GM06990 (cell line): ENCODE measurements around the gene PTPRN.

Source experiments
- DNase-seq: peaks from one replicate; pipeline ENCODE4 v3.0.0-alpha.2; 2011; ENCODE audit not compliant: insufficient read length; ENCODE audit errors: extremely low read depth
- H3K27me3 ChIP-seq: replicated peaks from 2 replicates; pipeline ENCODE4 v1.6.0; 2011; ENCODE audit warnings: low read length; ENCODE audit not compliant: control insufficient read depth, insufficient read depth
- H3K36me3 ChIP-seq: 2 replicates; pipeline ENCODE4 v1.5.1; 2011; ENCODE audit warnings: low read length; ENCODE audit not compliant: control insufficient read depth, insufficient read depth
- H3K4me3 ChIP-seq: replicated peaks from 2 replicates; pipeline ENCODE4 v1.5.1; 2011; ENCODE audit warnings: low read depth, mild to moderate bottlenecking, control low read depth, low read length
- TF ChIP-seq, protein P1 (sequence below): IDR thresholded peaks from 2 replicates; pipeline ENCODE4 v1.5.1; 2011; ENCODE audit warnings: low read length, control low read depth, mild to moderate bottlenecking, inconsistent platforms; ENCODE audit not compliant: insufficient read depth, poor library complexity, severe bottlenecking

PTPRN gene

DNA sequence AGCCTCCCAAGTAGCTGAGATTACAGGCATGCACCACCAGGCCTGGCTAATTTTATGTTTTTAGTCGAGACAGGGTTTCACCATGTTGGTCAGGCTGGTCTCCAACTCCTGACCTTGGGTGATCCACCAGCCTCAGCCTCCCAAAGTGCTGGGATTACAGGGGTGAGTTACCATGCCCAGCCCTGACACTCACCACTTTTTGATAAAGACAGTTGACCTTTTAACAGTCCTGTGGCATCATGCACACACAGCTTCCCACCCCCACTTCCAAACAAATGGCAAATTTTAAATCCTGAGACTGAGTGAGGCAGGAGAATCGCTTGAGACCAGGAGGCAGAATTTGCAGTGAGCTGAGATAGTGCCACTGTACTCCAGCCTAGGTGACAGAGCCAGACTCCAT is 36.2 kb downstream of the PTPRN start:
- Histone ChIP-seq H3K36me3 (no peaks in the 10 kb centered on the region), H3K27me3 (no peaks in the 10 kb centered on the region), H3K4me3 (no peak overlapping the region)
- no peak for DNase-seq
- TF ChIP-seq, protein P1, sequence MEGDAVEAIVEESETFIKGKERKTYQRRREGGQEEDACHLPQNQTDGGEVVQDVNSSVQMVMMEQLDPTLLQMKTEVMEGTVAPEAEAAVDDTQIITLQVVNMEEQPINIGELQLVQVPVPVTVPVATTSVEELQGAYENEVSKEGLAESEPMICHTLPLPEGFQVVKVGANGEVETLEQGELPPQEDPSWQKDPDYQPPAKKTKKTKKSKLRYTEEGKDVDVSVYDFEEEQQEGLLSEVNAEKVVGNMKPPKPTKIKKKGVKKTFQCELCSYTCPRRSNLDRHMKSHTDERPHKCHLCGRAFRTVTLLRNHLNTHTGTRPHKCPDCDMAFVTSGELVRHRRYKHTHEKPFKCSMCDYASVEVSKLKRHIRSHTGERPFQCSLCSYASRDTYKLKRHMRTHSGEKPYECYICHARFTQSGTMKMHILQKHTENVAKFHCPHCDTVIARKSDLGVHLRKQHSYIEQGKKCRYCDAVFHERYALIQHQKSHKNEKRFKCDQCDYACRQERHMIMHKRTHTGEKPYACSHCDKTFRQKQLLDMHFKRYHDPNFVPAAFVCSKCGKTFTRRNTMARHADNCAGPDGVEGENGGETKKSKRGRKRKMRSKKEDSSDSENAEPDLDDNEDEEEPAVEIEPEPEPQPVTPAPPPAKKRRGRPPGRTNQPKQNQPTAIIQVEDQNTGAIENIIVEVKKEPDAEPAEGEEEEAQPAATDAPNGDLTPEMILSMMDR: no peak

DNA sequence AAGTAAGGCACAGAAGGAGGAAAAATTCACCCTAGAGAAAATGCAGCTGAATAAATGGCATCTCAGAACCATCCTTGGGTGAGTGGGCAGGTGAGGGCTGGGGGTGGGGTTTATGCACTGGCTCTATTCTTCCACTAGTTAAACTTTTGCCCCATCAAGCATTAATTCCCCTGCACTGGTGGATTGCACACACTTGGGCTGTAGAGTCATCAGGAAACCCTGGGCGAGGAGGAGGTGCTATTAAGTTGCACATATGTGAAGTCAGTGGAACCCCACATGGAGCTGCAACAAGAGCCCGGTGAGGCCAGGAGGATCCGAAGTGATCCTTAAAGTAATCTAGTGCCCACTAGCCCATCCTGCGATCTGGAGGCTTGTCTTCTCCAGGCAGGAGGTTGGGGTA is 36.8 kb downstream of the PTPRN start:
- TF ChIP-seq, protein P1: no peak
- Histone ChIP-seq H3K4me3 (no peak overlapping the region), H3K27me3 (no peaks in the 10 kb centered on the region), H3K36me3 (no peaks in the 10 kb centered on the region)
- DNase-seq: no peak

DNA sequence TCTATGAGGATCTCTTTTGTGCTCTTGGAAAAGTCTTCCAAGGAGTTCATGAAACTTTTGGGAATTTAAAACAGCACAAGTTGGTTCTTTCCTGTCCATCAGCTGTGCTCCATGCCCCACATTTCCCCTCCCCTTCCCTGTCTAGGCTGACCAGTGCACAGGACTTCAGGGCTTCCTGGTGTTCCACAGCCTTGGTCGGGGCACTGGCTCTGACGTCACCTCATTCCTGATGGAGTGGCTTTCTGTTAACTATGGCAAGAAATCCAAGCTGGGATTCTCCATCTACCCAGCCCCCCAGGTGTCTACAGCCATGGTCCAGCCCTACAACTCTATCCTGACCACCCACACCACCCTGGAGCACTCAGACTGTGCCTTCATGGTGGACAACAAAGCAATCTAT is 38.2 kb downstream of the PTPRN start:
- DNase-seq: no peak
- H3K27me3 ChIP-seq: no peaks in the 10 kb centered on the region
- no peak overlapping the region for H3K4me3 ChIP-seq
- H3K36me3 ChIP-seq: no peaks in the 10 kb centered on the region
- TF ChIP-seq, protein P1: no peak

DNA sequence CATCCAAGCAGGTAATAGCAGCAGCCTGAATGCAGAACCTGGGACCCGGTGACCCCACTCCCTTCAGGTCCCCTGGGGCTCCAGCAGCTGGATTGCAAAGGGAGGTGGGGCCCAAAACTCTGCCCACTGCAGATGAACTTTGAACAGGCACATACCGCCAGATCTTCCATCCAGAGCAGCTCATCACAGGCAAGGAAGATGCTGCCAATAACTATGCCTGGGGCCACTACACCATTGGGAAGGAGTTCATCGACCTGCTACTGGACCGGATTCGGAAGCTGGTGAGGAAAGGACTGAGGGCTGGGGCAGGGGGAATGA is 39.2 kb downstream of the PTPRN start:
- no peaks in the 10 kb centered on the region for H3K36me3 ChIP-seq
- no peak for DNase-seq
- H3K4me3 ChIP-seq: no peak overlapping the region
- TF ChIP-seq, protein P1: no peak
- H3K27me3 ChIP-seq: no peaks in the 10 kb centered on the region

DNA sequence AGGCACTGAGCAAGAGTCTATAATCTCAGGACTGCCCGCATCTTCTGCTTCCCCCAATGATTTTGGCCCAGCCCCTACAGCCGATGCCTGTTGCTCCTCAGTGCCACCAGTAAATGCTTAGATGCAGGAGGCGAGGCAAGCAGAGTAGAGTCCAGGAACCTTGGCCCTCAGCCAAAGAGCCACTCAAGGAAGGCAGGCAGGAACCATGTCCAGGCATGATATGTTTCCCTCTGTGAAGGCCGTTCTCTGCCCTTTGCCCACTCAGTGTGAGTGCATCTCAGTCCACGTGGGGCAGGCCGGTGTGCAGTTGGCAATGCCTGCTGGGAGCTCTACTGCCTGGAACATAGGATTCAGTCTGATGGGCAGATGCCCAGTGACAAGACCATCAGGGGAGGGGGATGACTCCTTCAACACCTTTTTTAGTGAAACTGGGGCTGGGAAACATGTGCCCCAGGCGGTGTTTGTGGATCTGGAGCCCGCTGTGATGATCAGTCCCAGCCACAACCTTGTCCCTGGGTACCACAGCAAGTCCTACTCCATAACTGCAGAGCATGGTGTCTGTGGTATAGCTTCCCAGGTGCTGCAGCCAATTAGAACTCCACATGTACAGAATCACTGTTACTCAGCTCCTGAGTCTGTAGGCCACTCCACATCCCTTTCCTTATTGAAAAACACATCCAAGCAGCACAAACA is 39.7 kb downstream of the PTPRN start:
- no peak for DNase-seq

More for the DNA sequence above, 39.7 kb downstream of the PTPRN start:
- Histone ChIP-seq H3K4me3 (no peak overlapping the region), H3K36me3 (no peaks in the 10 kb centered on the region), H3K27me3 (no peaks in the 10 kb centered on the region)
- TF ChIP-seq, protein P1: no peak
